ENCODE measurements around the gene HEMGN. TPM values are rescaled to one million over a fixed set of nuclear protein-coding genes. Genes with fewer than 3 reads are reported as not detected.
A peak's percentile ranks its signal among the peaks of the same experiment; 100 is the strongest.

HEMGN gene
- total and polyA plus RNA-seq, 2 of the 13 experiments (the other 11 are each of a cell fraction or from before 2014, with no cell fraction given), result not detected

- Histone ChIP-seq H3K36me3 (replicated peaks in 1 of 2; ENCODE audit: control insufficient read depth in 1 of 2, insufficient read depth in 2 of 2, low read length in 2 of 2) (no peaks in the 10 kb centered on the region), H3K27me3 (ENCODE audit: control insufficient read depth in 1 of 2, insufficient read depth in 2 of 2, low read length in 2 of 2) (no peaks in the 10 kb centered on the region; a peak in 2 of 5 replicates), H3K4me3 (replicated peaks in 1 of 3; ENCODE audit: insufficient read depth in 1 of 3, low read depth in 2 of 3, low read length in 3 of 3) (peak overlapping the region in 1 of 3 experiments; percentile 14; a peak in 1 of 6 replicates), H3K27ac (ENCODE audit: extremely low read length, insufficient read depth, low read length) (no peak overlapping the region), H3K4me1 (ENCODE audit: insufficient read depth, low read length) (peaks cover 35% of the 10 kb centered on the region), H2AFZ (ENCODE audit: low read length) (no peak overlapping the region), H4K20me1 (ENCODE audit: insufficient read depth, low read length) (no peaks in the 10 kb centered on the region), H3K79me2 (ENCODE audit: insufficient read depth, low read length) (peaks cover 27% of the 10 kb centered on the region), H3K9ac (ENCODE audit: insufficient read depth, low read depth, low read length) (0 out of 2 replicates have a peak overlapping the region, but pooled peaks have one; percentile 16), H3K4me2 (ENCODE audit: low read depth, low read length) (peak overlapping the region; percentile 94), H3K9me3 (ENCODE audit: low read length) (no peaks in the 10 kb centered on the region)
- intact Hi-C loops (cut with micrococcal nuclease; ENCODE audit: unreplicated experiment), result loop anchor here (10.0 kb wide), 1 partner anchor 346 kb away; the partner anchor contains the start of genes NCBP1 and TSTD2
- no TSS peak for BruUV-seq (replicated peaks)
- POLR2A ChIA-PET, result interaction anchor here (2.9 kb wide), 1 partner anchor 59 kb away, joined by 28 read pairs; the partner anchor contains the start of gene TRMO
- WGBS (ENCODE audit: low lambda C conversion rate), result 38% methylated on average over 10 of the region's 10 CpGs
- in situ Hi-C loops (cut with HindIII; ENCODE audit: extremely low pct_ligation_motif_present, low pct_unique_long_range_greater_than_20kb), result loop anchor here (10.0 kb wide), 1 partner anchor 56 kb away; the partner anchor contains the start of gene TRMO
- CTCF ChIA-PET (ENCODE audit: low intra/inter-chr PET ratio, low total read pairs), result no interaction called here
- ATAC-seq (0 out of 3 replicates have a peak, but pooled peaks have one; percentile 4), FAIRE-seq (peak; percentile 21), DNase-seq (ENCODE audit: low spot score) (peak; percentile 72)
- TF ChIP-seq HNF4A (CRISPR knock-in tag; IDR thresholded peaks at IDR 0.05) (no peak), ATF1 (CRISPR knock-in tag; IDR thresholded peaks at IDR 0.05) (no peak), IRF2 (CRISPR knock-in tag; IDR thresholded peaks at IDR 0.05) (no peak), MXI1 (IDR thresholded peaks at IDR 0.05; ENCODE audit: borderline replicate concordance, low read depth, low read length) (peak; percentile 53; the same call in 1 of the 3 replicates), ZSCAN29 (CRISPR knock-in tag; conservative IDR thresholded peaks at IDR 0.05) (no peak), KLF12 (CRISPR knock-in tag; IDR thresholded peaks at IDR 0.05; ENCODE audit: borderline replicate concordance) (no peak), ISL2 (CRISPR knock-in tag; IDR thresholded peaks at IDR 0.05) (no peak), ZNF232 (CRISPR knock-in tag; IDR thresholded peaks at IDR 0.05; ENCODE audit: borderline replicate concordance) (no peak), ZNF432 (CRISPR knock-in tag; IDR thresholded peaks at IDR 0.05; ENCODE audit: borderline replicate concordance) (no peak), POLR2A (IDR thresholded peaks at IDR 0.05; ENCODE audit: insufficient read depth in 1 of 2, low read depth in 2 of 2, low read length in 2 of 2) (0 out of 4 replicates have a peak, but pooled peaks of 1 of the 2 experiments have one; percentile 29), ZNF619 (CRISPR knock-in tag; IDR thresholded peaks at IDR 0.05) (no peak), ARID3A (IDR thresholded peaks at IDR 0.05; ENCODE audit: low read depth, low read length) (no peak), ZNF784 (CRISPR knock-in tag; IDR thresholded peaks at IDR 0.05; ENCODE audit: borderline replicate concordance) (no peak), KDM3A (CRISPR knock-in tag; IDR thresholded peaks at IDR 0.05; ENCODE audit: low read depth) (no peak), ZFP91 (CRISPR knock-in tag; IDR thresholded peaks at IDR 0.05; ENCODE audit: borderline replicate concordance) (no peak), REXO4 (CRISPR knock-in tag; IDR thresholded peaks at IDR 0.05; ENCODE audit: borderline replicate concordance) (no peak), ZFP62 (CRISPR knock-in tag; IDR thresholded peaks at IDR 0.05) (no peak), ATF6 (CRISPR knock-in tag; conservative IDR thresholded peaks at IDR 0.05) (no peak)
Measured at GRCh38 chr9:97980918-97981845, 43.2 kb upstream of the HEMGN start.
